ENCODE measurements around the gene RGL1.

Gene RGL1

DNA sequence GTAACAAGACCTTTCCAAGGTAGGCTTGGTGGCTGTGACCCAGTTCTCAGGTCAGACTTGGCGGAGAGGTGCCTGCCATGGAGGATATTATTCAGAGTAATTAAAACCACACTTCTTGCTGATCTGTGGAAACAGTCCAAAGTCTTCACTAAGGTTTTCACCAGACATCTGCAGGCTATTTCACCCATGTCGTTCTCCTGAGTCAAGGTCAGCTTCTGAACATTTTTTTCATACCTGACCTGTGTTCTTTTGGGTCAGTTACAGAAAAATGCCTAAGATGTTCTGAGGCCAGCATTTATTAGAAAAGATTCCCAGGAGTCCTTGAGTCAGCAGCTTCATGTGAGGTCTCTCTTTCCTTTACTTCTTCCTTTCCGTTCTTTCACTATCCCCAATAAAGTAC lies 54.9 kb downstream of the RGL1 start:
- no peaks in the 10 kb centered on the region for H3K36me3 ChIP-seq
- no peak overlapping the region for H3K27ac ChIP-seq
- no peak for TF ChIP-seq CTCF (IDR thresholded peaks at IDR 0.05)
- no peak overlapping the region for H3K4me3 ChIP-seq (ENCODE audit: low read depth in 1 of 2, low read length in 1 of 2)
- no peaks in the 10 kb centered on the region for H3K9me3 ChIP-seq
- no peaks in the 10 kb centered on the region for H3K4me1 ChIP-seq (ENCODE audit: control insufficient read depth in 1 of 2, insufficient read depth in 1 of 2, low read depth in 1 of 2, low read length in 1 of 2)
- H3K27me3 ChIP-seq: peaks cover 3% of the 10 kb centered on the region

GRCh38 chr1:183862967-183863366 lies 58.0 kb downstream of the RGL1 start:
- H3K36me3 ChIP-seq: no peaks in the 10 kb centered on the region
- no peak overlapping the region for H3K27ac ChIP-seq
- no peak for TF ChIP-seq CTCF (IDR thresholded peaks at IDR 0.05)
- H3K27me3 ChIP-seq: peaks cover 3% of the 10 kb centered on the region
- no peaks in the 10 kb centered on the region for H3K9me3 ChIP-seq
- H3K4me1 ChIP-seq (ENCODE audit: control insufficient read depth in 1 of 2, insufficient read depth in 1 of 2, low read depth in 1 of 2, low read length in 1 of 2): no peaks in the 10 kb centered on the region
- H3K4me3 ChIP-seq (ENCODE audit: low read depth in 1 of 2, low read length in 1 of 2): no peak overlapping the region

DNA sequence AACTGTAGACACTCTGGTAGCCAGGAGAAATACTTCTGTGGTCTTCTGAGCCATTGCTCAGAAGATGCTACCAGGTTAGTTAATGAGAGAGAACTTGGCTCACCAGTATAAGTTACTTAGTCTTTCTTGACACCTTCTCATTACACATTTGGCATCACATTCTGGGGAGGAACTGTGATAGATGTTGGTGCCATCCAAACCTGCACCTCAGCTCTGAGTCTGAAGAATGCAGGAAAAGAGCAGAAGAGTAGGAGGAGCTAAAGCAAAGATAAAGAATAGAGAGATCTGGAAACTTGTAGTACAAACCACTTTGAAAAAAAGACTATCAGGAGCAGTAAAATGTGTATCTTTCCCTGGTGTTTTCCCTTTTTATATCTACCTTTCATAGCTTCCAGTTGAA lies 58.9 kb downstream of the RGL1 start:
- Histone ChIP-seq H3K27me3 (peaks cover 3% of the 10 kb centered on the region), H3K36me3 (no peaks in the 10 kb centered on the region), H3K4me1 (ENCODE audit: control insufficient read depth in 1 of 2, insufficient read depth in 1 of 2, low read depth in 1 of 2, low read length in 1 of 2) (no peaks in the 10 kb centered on the region), H3K27ac (no peak overlapping the region), H3K9me3 (no peaks in the 10 kb centered on the region), H3K4me3 (ENCODE audit: low read depth in 1 of 2, low read length in 1 of 2) (no peak overlapping the region)
- TF ChIP-seq CTCF (IDR thresholded peaks at IDR 0.05): no peak

DNA sequence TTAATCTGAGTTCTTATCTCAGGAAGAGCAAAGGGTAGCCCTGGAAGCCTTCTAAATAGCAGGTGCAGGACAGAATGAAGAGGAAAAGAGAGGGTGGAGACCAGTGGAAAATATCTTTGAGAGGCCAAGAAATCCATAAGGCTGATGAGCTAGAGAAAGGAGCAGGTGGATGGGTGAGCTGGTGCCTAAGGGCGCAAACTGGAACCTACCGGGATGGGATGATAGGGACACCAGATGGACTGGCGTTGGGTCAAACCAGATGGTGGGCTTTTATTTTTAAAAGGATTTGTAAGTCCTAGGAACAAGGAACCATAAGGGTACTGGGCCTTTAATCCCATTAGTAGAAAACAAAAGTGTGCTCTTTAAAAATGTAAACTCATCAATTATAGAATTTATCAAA lies 59.7 kb downstream of the RGL1 start:
- Histone ChIP-seq H3K27me3 (peaks cover 3% of the 10 kb centered on the region), H3K27ac (no peak overlapping the region), H3K4me1 (ENCODE audit: control insufficient read depth in 1 of 2, insufficient read depth in 1 of 2, low read depth in 1 of 2, low read length in 1 of 2) (no peaks in the 10 kb centered on the region), H3K4me3 (ENCODE audit: low read depth in 1 of 2, low read length in 1 of 2) (no peak overlapping the region), H3K9me3 (no peaks in the 10 kb centered on the region), H3K36me3 (no peaks in the 10 kb centered on the region)
- TF ChIP-seq CTCF (IDR thresholded peaks at IDR 0.05): no peak

- H3K36me3 ChIP-seq: no peaks in the 10 kb centered on the region
- no peak for TF ChIP-seq CTCF (IDR thresholded peaks at IDR 0.05)
- H3K27me3 ChIP-seq: peaks cover 3% of the 10 kb centered on the region
- H3K4me3 ChIP-seq (ENCODE audit: low read depth in 1 of 2, low read length in 1 of 2): no peak overlapping the region
- H3K9me3 ChIP-seq: no peaks in the 10 kb centered on the region
- H3K27ac ChIP-seq: no peak overlapping the region
- H3K4me1 ChIP-seq (ENCODE audit: control insufficient read depth in 1 of 2, insufficient read depth in 1 of 2, low read depth in 1 of 2, low read length in 1 of 2): peaks cover 8 to 9% of the 10 kb centered on the region in 2 experiments
These were observed 64.3 kb downstream of the RGL1 start for GRCh38 chr1:183869230-183869629.

- H3K36me3 ChIP-seq: no peaks in the 10 kb centered on the region
- no peak for TF ChIP-seq CTCF (IDR thresholded peaks at IDR 0.05)
- no peaks in the 10 kb centered on the region for H3K27me3 ChIP-seq
- H3K9me3 ChIP-seq: no peaks in the 10 kb centered on the region
- no peak overlapping the region for H3K27ac ChIP-seq
- no peak overlapping the region for H3K4me3 ChIP-seq (ENCODE audit: low read depth in 1 of 2, low read length in 1 of 2)
- peaks cover 9 to 10% of the 10 kb centered on the region in 2 experiments for H3K4me1 ChIP-seq (ENCODE audit: control insufficient read depth in 1 of 2, insufficient read depth in 1 of 2, low read depth in 1 of 2, low read length in 1 of 2)
These were observed 64.7 kb downstream of the RGL1 start for GRCh38 chr1:183869664-183870063.
